Loucy (cell line): ENCODE results near the gene WDR26.

Experiments used
- EZH2phosphoT487 ChIP-seq: fragments of 200-600 bp; IDR thresholded peaks from 2 replicates; pipeline ENCODE4 v1.6.1; 2018; ENCODE audit warnings: antibody characterized with exemption, mild to moderate bottlenecking, moderate library complexity, borderline replicate concordance
- TF ChIP-seq, protein P1 (sequence below): fragments of 200-600 bp; sonication (generic); conservative IDR thresholded peaks from 2 replicates; pipeline ENCODE4 v1.5.1; 2014; ENCODE audit warnings: mild to moderate bottlenecking, antibody characterized with exemption, low read length

DNA sequence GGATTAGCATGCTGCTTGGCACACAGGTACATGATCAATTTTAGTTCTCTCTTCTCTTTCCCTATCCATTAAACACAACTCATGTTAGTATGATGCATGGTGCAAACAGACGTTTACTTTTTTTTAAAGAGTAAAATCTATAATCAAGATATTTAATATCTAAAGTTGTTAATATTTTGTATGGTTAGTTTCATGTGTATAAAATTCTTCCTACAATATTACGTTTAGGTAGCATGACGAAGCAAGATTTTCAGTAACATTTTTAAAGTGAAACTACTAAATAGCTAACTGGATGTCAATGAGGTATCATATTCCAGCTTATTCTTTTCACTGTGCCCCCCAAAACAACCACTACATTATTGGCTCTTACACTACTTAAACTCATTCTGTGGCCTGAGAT, 41.3 kb downstream of the WDR26 start:
- TF ChIP-seq, protein P1, sequence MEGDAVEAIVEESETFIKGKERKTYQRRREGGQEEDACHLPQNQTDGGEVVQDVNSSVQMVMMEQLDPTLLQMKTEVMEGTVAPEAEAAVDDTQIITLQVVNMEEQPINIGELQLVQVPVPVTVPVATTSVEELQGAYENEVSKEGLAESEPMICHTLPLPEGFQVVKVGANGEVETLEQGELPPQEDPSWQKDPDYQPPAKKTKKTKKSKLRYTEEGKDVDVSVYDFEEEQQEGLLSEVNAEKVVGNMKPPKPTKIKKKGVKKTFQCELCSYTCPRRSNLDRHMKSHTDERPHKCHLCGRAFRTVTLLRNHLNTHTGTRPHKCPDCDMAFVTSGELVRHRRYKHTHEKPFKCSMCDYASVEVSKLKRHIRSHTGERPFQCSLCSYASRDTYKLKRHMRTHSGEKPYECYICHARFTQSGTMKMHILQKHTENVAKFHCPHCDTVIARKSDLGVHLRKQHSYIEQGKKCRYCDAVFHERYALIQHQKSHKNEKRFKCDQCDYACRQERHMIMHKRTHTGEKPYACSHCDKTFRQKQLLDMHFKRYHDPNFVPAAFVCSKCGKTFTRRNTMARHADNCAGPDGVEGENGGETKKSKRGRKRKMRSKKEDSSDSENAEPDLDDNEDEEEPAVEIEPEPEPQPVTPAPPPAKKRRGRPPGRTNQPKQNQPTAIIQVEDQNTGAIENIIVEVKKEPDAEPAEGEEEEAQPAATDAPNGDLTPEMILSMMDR, result no peak
- TF ChIP-seq EZH2phosphoT487, result no peak
